ENCODE data around the gene SGO2.
"Not testable (repeated sequence)": the region's sequence is repeated elsewhere in the genome, so short reads cannot be mapped to it uniquely, and the experiment has no call there.

SGO2 gene

DNA sequence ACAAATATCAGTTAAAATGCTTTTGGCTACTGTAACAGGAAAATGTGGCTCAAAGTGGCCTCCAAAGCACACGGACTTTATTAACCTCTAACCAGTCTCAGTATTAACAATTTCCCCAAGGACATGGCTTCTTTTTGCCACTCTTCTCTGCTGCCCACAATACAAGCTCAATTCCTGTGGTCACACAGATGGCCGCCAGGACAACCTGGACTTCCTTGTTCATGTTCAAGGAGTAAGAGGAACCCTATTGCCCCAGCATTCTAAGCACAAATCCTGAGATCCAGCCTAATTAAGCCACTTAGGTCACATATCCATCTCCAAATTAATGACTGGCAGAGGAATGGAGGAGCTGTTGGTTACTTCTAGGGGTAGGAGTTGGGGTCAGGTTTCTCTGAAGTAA is 98.0 kb downstream of the SGO2 start:
- DNase-seq: no peak

DNA sequence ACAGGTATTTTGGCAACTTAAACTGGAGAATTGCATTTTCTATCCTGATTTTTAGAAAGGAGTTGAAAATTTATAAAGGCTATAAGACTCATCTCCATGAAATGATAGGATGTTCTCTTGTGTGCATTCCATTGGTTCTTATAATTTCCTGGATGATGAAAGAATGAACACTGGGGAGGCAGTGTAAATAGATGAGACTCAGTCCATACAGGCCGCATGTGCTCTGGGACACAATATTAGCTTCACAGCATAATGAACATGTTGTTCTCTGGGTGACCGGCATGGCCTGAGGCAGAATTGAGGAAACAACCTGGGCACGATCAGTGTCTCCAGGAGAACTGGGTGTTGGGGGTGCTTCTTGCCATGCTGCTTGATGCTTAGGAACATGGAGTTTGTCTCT is 98.7 kb downstream of the SGO2 start:
- no peak for DNase-seq

- DNase-seq: no peak
These were observed 99.3 kb downstream of the SGO2 start for GRCh38 chr2:200625282-200625681.

- DNase-seq: no peak
These were observed 100.0 kb downstream of the SGO2 start for GRCh38 chr2:200625958-200626363.

GRCh38 chr2:200627110-200627770 is 101.2 kb downstream of the SGO2 start:
- DNase-seq: no peak

DNA sequence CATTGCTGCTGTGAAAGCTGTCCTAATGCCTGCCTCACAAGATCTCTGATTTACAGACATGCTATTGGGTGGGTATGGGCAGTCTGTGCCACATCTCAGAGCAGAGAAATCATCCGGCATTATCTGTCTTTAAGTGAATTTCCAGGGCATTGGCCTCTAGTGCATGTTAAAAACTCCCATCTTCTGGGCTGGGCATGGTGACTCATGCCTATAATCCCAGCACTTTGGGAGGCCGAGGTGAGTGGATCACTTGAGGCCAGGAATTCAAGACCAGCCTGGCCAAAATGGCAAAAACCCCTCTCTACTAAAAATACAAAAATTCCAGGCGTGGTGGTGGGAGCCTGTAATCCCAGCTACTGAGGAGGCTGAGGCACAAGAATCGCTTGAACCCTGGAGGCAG is 102.5 kb downstream of the SGO2 start:
- not testable (repeated sequence) for DNase-seq

- DNase-seq: no peak
These were observed 105.3 kb downstream of the SGO2 start for GRCh38 chr2:200631287-200631686.

All from activated gamma-delta T cell (primary cell).